ENCODE results near the gene RASGRP2. TPM values are rescaled to one million over a fixed set of nuclear protein-coding genes. Genes with fewer than 3 reads are reported as not detected.

Gene RASGRP2
- 0.41 and 0.96 TPM in 2 replicates for total RNA-seq

- Histone ChIP-seq H3K36me3 (ENCODE audit: control insufficient read depth, insufficient read depth, low read length) (no peaks in the 10 kb centered on the region), H3K4me3 (ENCODE audit: low read depth, low read length) (no peak within 1 kb of the TSS), H3K27me3 (ENCODE audit: control insufficient read depth, insufficient read depth, low read length) (peaks cover 79% of the 10 kb centered on the region)
- peak; percentile 78 for TF ChIP-seq CTCF (IDR thresholded peaks at IDR 0.05; ENCODE audit: insufficient read depth, low read length, poor library complexity, severe bottlenecking)
- DNase-seq (ENCODE audit: low read depth): no peak
Measured at GRCh38 chr11:64743591-64744543, at the start of gene RASGRP2. RASGRP2 (minus strand) TSS chr11:64744142; CDS start chr11:64742866, 1,276 bp downstream.

GRCh38 chr11:64792482-64792881 lies 48.5 kb upstream of the RASGRP2 start:
- Histone ChIP-seq H3K4me3 (ENCODE audit: low read depth, low read length) (no peak overlapping the region), H3K36me3 (ENCODE audit: control insufficient read depth, insufficient read depth, low read length) (no peaks in the 10 kb centered on the region), H3K27me3 (ENCODE audit: control insufficient read depth, insufficient read depth, low read length) (no peaks in the 10 kb centered on the region)
- TF ChIP-seq CTCF (IDR thresholded peaks at IDR 0.05; ENCODE audit: insufficient read depth, low read length, poor library complexity, severe bottlenecking): no peak
- no peak for DNase-seq (ENCODE audit: low read depth)

- no peak overlapping the region for H3K4me3 ChIP-seq (ENCODE audit: low read depth, low read length)
- DNase-seq (ENCODE audit: low read depth): no peak
- no peak for TF ChIP-seq CTCF (IDR thresholded peaks at IDR 0.05; ENCODE audit: insufficient read depth, low read length, poor library complexity, severe bottlenecking)
- H3K27me3 ChIP-seq (ENCODE audit: control insufficient read depth, insufficient read depth, low read length): no peaks in the 10 kb centered on the region
- H3K36me3 ChIP-seq (ENCODE audit: control insufficient read depth, insufficient read depth, low read length): no peaks in the 10 kb centered on the region
Measured at GRCh38 chr11:64791781-64792291, 47.9 kb upstream of the RASGRP2 start.

- Histone ChIP-seq H3K27me3 (ENCODE audit: control insufficient read depth, insufficient read depth, low read length) (no peaks in the 10 kb centered on the region), H3K36me3 (ENCODE audit: control insufficient read depth, insufficient read depth, low read length) (no peaks in the 10 kb centered on the region), H3K4me3 (ENCODE audit: low read depth, low read length) (no peak overlapping the region)
- no peak for DNase-seq (ENCODE audit: low read depth)
- no peak for TF ChIP-seq CTCF (IDR thresholded peaks at IDR 0.05; ENCODE audit: insufficient read depth, low read length, poor library complexity, severe bottlenecking)
Measured at GRCh38 chr11:64790205-64791095, 46.5 kb upstream of the RASGRP2 start.

GRCh38 chr11:64789331-64790204 lies 45.6 kb upstream of the RASGRP2 start:
- no peak for TF ChIP-seq CTCF (IDR thresholded peaks at IDR 0.05; ENCODE audit: insufficient read depth, low read length, poor library complexity, severe bottlenecking)
- no peaks in the 10 kb centered on the region for H3K27me3 ChIP-seq (ENCODE audit: control insufficient read depth, insufficient read depth, low read length)
- H3K4me3 ChIP-seq (ENCODE audit: low read depth, low read length): no peak overlapping the region
- H3K36me3 ChIP-seq (ENCODE audit: control insufficient read depth, insufficient read depth, low read length): no peaks in the 10 kb centered on the region
- no peak for DNase-seq (ENCODE audit: low read depth)

Measured in kidney epithelial cell (primary cell).